ENCODE results near the gene GRID1.

GRCh38 chr10:86200269-86200668 lies 166.3 kb downstream of the GRID1 start:
- TF ChIP-seq SUZ12 (IDR thresholded peaks at IDR 0.05; ENCODE audit: extremely low read depth, insufficient read depth, insufficient read length) (no peak), YY1 (IDR thresholded peaks at IDR 0.05; ENCODE audit: insufficient read depth, insufficient read length) (no peak)
